B cell (primary cell): ENCODE measurements around the gene STAB1. TPM values are rescaled to one million over a fixed set of nuclear protein-coding genes. Genes with fewer than 3 reads are reported as not detected.
A peak's percentile ranks its signal among the peaks of the same experiment; 100 is the strongest.

Source experiments
- ATAC-seq: fragments of 200-7000 bp; cut with Tn5 transposase; one replicate; pipeline ENCODE4 v1.10.0; 2021; ENCODE audit warnings: low read depth, mild to moderate bottlenecking, moderate number of reproducible peaks, moderate library complexity
- CTCF ChIA-PET: fragments of 350-600 bp; sonication (Branson Sonifier 250); formaldehyde crosslinking; loops from one replicate; lab custom pipeline; 2021; ENCODE audit warnings: antibody characterized with exemption, inconsistent platforms; lab: Charles Lee
- POLR2A ChIA-PET: fragments of 350-600 bp; sonication (Branson Sonifier 250); formaldehyde crosslinking; loops from one replicate; lab custom pipeline; 2021; ENCODE audit warnings: antibody characterized with exemption; lab: Charles Lee
- DNase-seq: peaks from one replicate; pipeline ENCODE4 v3.0.0; 2013
- H2AFZ ChIP-seq: 2 replicates; pipeline ENCODE4 v1.6.1; 2012; ENCODE audit warnings: mild to moderate bottlenecking, low read depth, low read length; ENCODE audit not compliant: insufficient read depth, poor library complexity, severe bottlenecking
- H3K27ac ChIP-seq, 2 donors: 1 replicate in 1 of 2; 2 replicates in 1 of 2; pipeline ENCODE4 v1.5.1; 2012 to 2013; ENCODE audit warnings: low read length in 2 of 2, mild to moderate bottlenecking in 2 of 2, moderate library complexity in 1 of 2
- H3K27me3 ChIP-seq, 4 experiments: fragments of 200-600 bp in 1 of 4; sonication (generic) in 1 of 4; replicated peaks in 1 of 4; 1 replicate in 2 of 4; 2 replicates in 2 of 4; pipeline versions ENCODE4 v1.6.1 to v1.7.0; 2013 to 2016; ENCODE audit warnings: low read length in 3 of 4, mild to moderate bottlenecking in 2 of 4, mixed read lengths in 1 of 4, moderate library complexity in 1 of 4; ENCODE audit not compliant: insufficient read depth in 4 of 4, control insufficient read depth in 3 of 4; ENCODE audit errors: control extremely low read depth in 1 of 4
- H3K36me3 ChIP-seq, 2 experiments: replicated peaks in 1 of 2; 1 replicate in 1 of 2; 2 replicates in 1 of 2; pipeline versions ENCODE4 v1.6.1 to v1.7.1; 2013; ENCODE audit warnings: low read length in 1 of 2; ENCODE audit not compliant: insufficient read depth in 2 of 2, control insufficient read depth in 1 of 2; ENCODE audit errors: control extremely low read depth in 1 of 2, extremely low read depth in 1 of 2
- H3K4me1 ChIP-seq, 2 donors: fragments of 200-600 bp in 1 of 2; sonication (generic) in 1 of 2; 1 replicate in 1 of 2; 2 replicates in 1 of 2; pipeline versions ENCODE4 v1.5.1 to v1.6.1; 2013 to 2017; ENCODE audit warnings: low read length in 2 of 2; ENCODE audit not compliant: control insufficient read depth in 2 of 2, insufficient read depth in 2 of 2
- H3K4me2 ChIP-seq: replicated peaks from 2 replicates; pipeline ENCODE3; 2012; ENCODE audit warnings: mild to moderate bottlenecking, low read depth, low read length; ENCODE audit not compliant: poor library complexity, severe bottlenecking
- H3K4me3 ChIP-seq, 5 experiments: fragments of 200-600 bp in 1 of 5; sonication (generic) in 1 of 5; 1 replicate in 3 of 5; 2 replicates in 2 of 5; pipeline versions ENCODE4 v1.5.1 to v1.7.0; 2011 to 2016; ENCODE audit warnings: low read length in 4 of 5, mild to moderate bottlenecking in 4 of 5, low read depth in 2 of 5, control low read depth in 1 of 5, moderate library complexity in 1 of 5; ENCODE audit not compliant: insufficient read depth in 1 of 5; ENCODE audit errors: control extremely low read depth in 1 of 5, extremely low read depth in 1 of 5
- H3K79me2 ChIP-seq: fragments of 200-600 bp; sonication (generic); one replicate; pipeline ENCODE4 v1.6.0; 2016; ENCODE audit warnings: low read length; ENCODE audit not compliant: control insufficient read depth, insufficient read depth
- H3K9ac ChIP-seq: fragments of 200-600 bp; sonication (generic); 2 replicates; pipeline ENCODE4 v1.6.1; 2017; ENCODE audit warnings: mild to moderate bottlenecking, low read length, moderate library complexity
- H3K9me3 ChIP-seq, 3 donors: one replicate each; pipeline versions ENCODE4 v1.6.1 to v1.7.1; 2013; ENCODE audit warnings: low read length in 2 of 3; ENCODE audit not compliant: control insufficient read depth in 2 of 3, insufficient read depth in 1 of 3; ENCODE audit errors: control extremely low read depth in 1 of 3
- H4K20me1 ChIP-seq: 2 replicates; pipeline ENCODE4 v1.6.0; 2012; ENCODE audit warnings: mild to moderate bottlenecking, low read length; ENCODE audit not compliant: insufficient read depth, control insufficient read depth, poor library complexity, severe bottlenecking
- H3K27ac Mint-ChIP-seq: one replicate; pipeline ENCODE4 v1.8.0; 2021; ENCODE audit warnings: mixed read lengths
- H3K27me3 Mint-ChIP-seq: one replicate; pipeline ENCODE4 v1.8.0; 2021; ENCODE audit warnings: mixed read lengths
- H3K4me1 Mint-ChIP-seq: one replicate; pipeline ENCODE4 v1.8.0; 2021; ENCODE audit warnings: mixed read lengths
- H3K4me3 Mint-ChIP-seq: one replicate; pipeline ENCODE4 v1.8.0; 2021; ENCODE audit warnings: mixed read lengths
- H3K9me3 Mint-ChIP-seq: one replicate; pipeline ENCODE4 v1.8.0; 2022; ENCODE audit warnings: mixed read lengths; ENCODE audit not compliant: insufficient read depth
- CTCF ChIP-seq: fragments of 200-600 bp; IDR thresholded peaks from one replicate; pipeline ENCODE4 v1.8.0; 2022; ENCODE audit warnings: antibody characterized with exemption, mild to moderate bottlenecking
- EZH2 ChIP-seq: IDR thresholded peaks from 2 replicates; pipeline ENCODE4 v1.6.1; 2012; ENCODE audit warnings: borderline replicate concordance, low read depth, mild to moderate bottlenecking, moderate library complexity, low read length; ENCODE audit not compliant: insufficient read depth, poor library complexity, severe bottlenecking
- WGBS: methylation state at CpG from one replicate; pipeline ENCODE4 v1.1.5; 2013; ENCODE audit warnings: missing lambda C conversion rate; ENCODE audit not compliant: insufficient coverage; 5-methylcytosine and 5-hydroxymethylcytosine counted together
- intact Hi-C: fragments of 100-400 bp; cut with micrococcal nuclease; formaldehyde crosslinking; loops from one replicate; pipeline ENCODE4 v1.10.0; 2022
- polyA plus RNA-seq: library from polyadenylated mRNA; depleted of rRNA; stranded (reverse); fragments of >200 nt; gene quantifications from 2 replicates; pipeline ENCODE4 v1.2.3, GENCODE V29; 2012
- total RNA-seq, 2 donors: library from RNA; stranded (reverse); fragments of 120-200 nt in 1 of 2; gene quantifications; 1 replicate in 1 of 2; 2 replicates in 1 of 2; pipeline versions ENCODE4 v1.2.3 to v1.2.4, GENCODE V29; 2013 to 2022

STAB1 gene
- total and polyA plus RNA-seq, 2 donors (not counting 1 experiment from before 2014, with no cell fraction given), result 3.8 to 4.5 TPM

- no peak overlapping the region for H3K4me3 ChIP-seq
- 93% methylated on average over 16 of the region's 24 CpGs for WGBS
- H3K79me2 ChIP-seq, result peaks cover 41% of the 10 kb centered on the region
- no peak overlapping the region for H3K4me2 ChIP-seq
- H2AFZ ChIP-seq, result no peak overlapping the region
- POLR2A ChIA-PET, result no interaction called here
- no peaks in the 10 kb centered on the region for H3K36me3 ChIP-seq
- no peak overlapping the region for H3K27ac ChIP-seq
- Mint-ChIP-seq H3K27me3 (no peaks in the 10 kb centered on the region), H3K9me3 (no peaks in the 10 kb centered on the region), H3K4me3 (no peak overlapping the region), H3K27ac (peak overlapping the region; percentile 56), H3K4me1 (peaks cover 20% of the 10 kb centered on the region)
- no peak overlapping the region for H3K9ac ChIP-seq
- no peaks in the 10 kb centered on the region for H3K9me3 ChIP-seq
- ATAC-seq (no peak), DNase-seq (no peak)
- CTCF ChIA-PET, result interaction anchor here (1.3 kb wide), 1 partner anchor 38 kb away, joined by 3 read pairs; no protein-coding TSS in a partner anchor
- H4K20me1 ChIP-seq, result no peaks in the 10 kb centered on the region
- peaks cover 15 to 24% of the 10 kb centered on the region in 2 donors for H3K4me1 ChIP-seq
- no peak for TF ChIP-seq EZH2
- TF ChIP-seq CTCF, result no peak
- H3K27me3 ChIP-seq, result no peaks in the 10 kb centered on the region
- intact Hi-C loops, result no loop called here
These were observed 43.7 kb upstream of the STAB1 start for GRCh38 chr3:52451237-52452083.

- Histone ChIP-seq H3K4me2 (no peak overlapping the region), H2AFZ (no peak overlapping the region), H3K36me3 (peaks cover 0 to under 1% of the 10 kb centered on the region in 2 experiments), H3K4me3 (no peak overlapping the region), H3K4me1 (peaks cover 16 to 26% of the 10 kb centered on the region in 2 donors), H3K27ac (no peak overlapping the region), H3K9me3 (no peaks in the 10 kb centered on the region), H4K20me1 (no peaks in the 10 kb centered on the region), H3K79me2 (peaks cover 41% of the 10 kb centered on the region), H3K27me3 (no peaks in the 10 kb centered on the region), H3K9ac (no peak overlapping the region)
- no peak for ATAC-seq
- peaks cover 23% of the 10 kb centered on the region for H3K4me1 Mint-ChIP-seq
- 95% methylated on average over 5 of the region's 6 CpGs for WGBS
- intact Hi-C loops, result no loop called here
- H3K27ac Mint-ChIP-seq, result no peak overlapping the region
- H3K27me3 Mint-ChIP-seq, result no peaks in the 10 kb centered on the region
- ChIA-PET CTCF (interaction anchor here (0.8 to 1.3 kb wide), 2 partner anchors 39 to 451 kb away, joined by 3 read pairs; no protein-coding TSS in a partner anchor), POLR2A (no interaction called here)
- no peak for DNase-seq
- H3K9me3 Mint-ChIP-seq, result no peaks in the 10 kb centered on the region
- H3K4me3 Mint-ChIP-seq, result no peak overlapping the region
- TF ChIP-seq CTCF, result no peak
- TF ChIP-seq EZH2, result no peak
These were observed 43.0 kb upstream of the STAB1 start for GRCh38 chr3:52452126-52452525.
